SH-SY5Y (cell line): Measurements from ENCODE around the gene MMP25.

Experiments used
- GATA2 ChIP-seq: IDR thresholded peaks from 2 replicates; pipeline ENCODE4 v1.6.1; 2011; ENCODE audit warnings: mild to moderate bottlenecking, low read depth, low read length
- GATA3 ChIP-seq: IDR thresholded peaks from 2 replicates; pipeline ENCODE4 v1.6.1; 2011; ENCODE audit warnings: low read depth, mild to moderate bottlenecking, low read length, moderate library complexity

DNA sequence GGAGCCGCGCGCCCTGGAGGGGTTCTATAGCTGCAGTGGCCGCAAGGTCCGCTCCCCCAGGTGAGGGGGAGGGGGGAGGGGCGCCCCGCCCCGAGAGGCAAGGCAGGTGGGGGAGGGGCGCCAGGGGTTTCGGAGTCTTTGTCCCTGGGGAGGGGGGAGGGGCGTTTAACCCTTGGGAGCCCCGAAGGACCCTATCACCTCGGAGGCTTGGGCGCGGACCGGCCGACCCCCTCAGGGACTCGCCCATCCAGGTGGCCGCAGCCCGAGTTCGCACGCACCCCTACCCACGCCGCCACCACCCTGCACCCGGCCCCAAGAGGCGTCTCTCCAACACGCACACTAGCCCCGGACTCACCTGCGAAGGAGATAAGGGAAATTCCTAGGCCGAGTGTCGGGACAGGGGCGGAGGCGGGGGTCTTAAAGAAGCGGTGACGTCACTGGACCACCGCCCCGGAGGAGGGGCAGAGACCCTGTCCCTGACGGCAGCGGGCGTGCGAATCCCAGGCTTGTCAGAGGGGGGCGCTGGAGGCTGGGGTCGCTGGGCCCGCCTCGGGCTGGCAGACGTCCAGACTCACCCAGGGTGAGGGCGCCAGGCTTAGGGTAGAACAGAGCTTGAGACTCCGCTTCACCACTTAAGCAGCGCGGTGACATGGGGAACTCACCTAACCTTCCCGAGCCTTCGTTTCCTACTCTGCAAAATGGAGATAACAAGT, 28.4 kb upstream of the MMP25 start, which contains the start of gene CLDN6:
- no peak for TF ChIP-seq GATA3
- no peak for TF ChIP-seq GATA2
